ENCODE results near the gene SHMT1.
"Not testable (repeated sequence)": the region's sequence is repeated elsewhere in the genome, so short reads cannot be mapped to it uniquely, and the experiment has no call there.

Gene SHMT1

GRCh38 chr17:18378614-18379013 lies 15.3 kb upstream of the SHMT1 start:
- not testable (repeated sequence) for DNase-seq

DNA sequence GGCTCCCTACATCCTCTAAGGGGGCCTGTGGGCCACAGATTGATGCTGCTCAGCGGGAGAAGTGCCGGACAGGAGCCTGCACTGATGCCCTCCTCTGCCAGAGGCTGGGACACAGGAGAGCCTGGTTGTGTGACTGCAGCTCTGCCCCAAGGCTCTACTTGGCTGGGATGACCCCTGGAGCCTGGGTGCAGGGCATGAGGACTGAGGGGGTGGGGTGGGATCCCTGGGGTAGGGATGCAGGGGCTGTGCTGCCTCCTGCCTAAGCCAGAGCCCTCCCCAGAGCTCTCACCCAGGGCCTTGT lies 14.8 kb upstream of the SHMT1 start:
- no peak for DNase-seq

DNA sequence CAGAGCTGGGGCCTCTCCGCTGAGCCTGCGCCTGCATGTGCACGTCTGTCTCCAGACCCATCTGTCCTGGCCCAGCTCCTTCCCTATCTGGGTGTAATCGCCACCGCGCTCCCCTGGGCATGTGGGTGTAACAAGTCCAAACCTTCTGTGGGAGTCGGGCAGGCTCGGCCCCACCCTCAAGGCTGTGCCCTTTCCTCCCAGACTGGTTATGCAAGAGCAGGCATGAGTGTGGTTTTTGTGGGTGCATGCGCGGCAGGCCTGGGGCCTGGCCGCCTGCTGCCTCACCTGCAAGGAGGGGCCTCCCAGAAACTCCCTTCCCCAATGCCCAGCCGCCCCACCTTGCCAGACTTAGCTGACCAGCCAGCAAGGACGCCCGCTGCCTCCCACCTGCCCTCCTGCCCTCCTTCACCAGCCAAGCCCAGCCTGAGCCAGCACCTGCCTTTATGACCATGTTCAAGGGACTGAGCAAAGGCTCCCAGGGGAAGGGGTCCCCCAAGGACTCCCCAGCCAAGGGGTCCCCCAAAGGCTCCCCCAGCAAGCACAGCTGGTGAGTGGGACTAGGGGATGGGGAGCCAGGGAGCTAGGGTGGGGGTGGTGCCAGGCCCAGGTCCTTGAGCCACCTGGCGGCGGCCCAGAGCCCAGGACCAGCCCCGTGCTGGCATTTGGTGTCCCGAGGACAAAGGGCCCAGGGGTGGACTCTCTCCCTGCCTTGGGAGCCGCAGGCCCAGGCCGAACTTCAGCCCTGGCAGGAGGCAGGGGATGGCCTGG lies 14.3 kb upstream of the SHMT1 start, which contains the start of gene EVPLL:
TSS of gene EVPLL (plus strand) at position 342 of the 768 bp plus-strand sequence. CDS start 3,160 bp downstream, outside the sequence.
- DNase-seq, result peak in 1 of 56 donors; percentile 23

GRCh38 chr17:18374216-18374615 lies 10.9 kb upstream of the SHMT1 start:
- DNase-seq, result no peak

DNA sequence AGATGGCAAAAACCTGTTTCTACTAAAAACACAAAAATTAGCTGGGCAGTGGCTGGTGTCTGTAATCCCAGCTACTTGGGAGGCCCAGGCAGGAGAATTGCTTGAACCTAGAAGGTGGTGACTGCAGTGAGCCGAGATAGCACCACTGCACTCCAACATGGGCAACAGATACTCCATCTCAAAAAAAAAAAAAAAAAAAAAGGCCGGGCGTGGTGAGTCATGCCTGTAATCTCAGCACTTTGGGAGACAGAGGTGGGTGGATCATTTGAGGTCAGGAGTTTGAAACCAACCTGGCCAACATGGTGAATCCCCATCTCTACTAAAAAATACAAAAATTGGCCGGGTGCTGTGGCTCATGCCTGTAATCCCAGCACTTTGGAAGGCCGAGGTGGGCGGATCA lies 9.8 kb upstream of the SHMT1 start:
- not testable (repeated sequence) for DNase-seq

DNA sequence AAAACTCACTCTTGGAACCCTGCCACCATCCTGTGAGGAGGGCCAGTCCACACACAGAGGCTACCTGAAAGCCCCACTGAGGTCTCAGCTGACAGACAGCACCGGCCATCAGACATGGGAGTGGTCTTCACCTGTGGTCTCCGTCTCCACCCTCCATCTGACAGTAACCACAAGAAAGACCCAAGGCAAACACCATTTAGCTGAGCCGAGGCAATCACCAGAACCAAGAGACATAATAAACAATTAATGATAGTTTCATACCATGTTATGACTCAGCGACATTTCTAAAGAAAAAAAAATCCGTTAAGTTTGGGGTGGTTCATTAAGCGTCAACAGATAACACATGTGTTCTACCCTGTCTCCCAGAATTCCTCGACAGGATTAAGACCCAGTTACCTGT lies 8.1 kb upstream of the SHMT1 start:
- DNase-seq, result no peak

DNA sequence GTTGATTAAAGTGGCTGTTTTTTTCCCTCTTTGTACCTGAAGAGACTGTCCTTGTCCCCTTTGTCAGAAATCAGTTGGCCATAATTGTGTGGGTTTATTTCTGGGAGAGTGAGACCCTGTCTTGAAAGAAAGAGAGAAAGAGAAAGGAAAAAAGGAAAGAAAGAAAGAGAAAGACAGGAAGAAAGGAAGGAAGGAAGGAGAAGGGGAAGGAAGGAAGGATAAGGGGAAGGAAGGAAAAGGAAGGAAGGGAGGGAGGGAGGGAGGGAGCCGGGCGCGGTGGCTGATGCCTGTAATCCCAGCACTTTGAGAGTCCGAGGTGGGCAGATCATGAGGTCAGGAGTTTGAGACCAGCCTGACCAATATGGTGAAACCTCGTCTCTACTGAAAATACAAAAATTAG lies 7.4 kb upstream of the SHMT1 start:
- no peak for DNase-seq

DNA sequence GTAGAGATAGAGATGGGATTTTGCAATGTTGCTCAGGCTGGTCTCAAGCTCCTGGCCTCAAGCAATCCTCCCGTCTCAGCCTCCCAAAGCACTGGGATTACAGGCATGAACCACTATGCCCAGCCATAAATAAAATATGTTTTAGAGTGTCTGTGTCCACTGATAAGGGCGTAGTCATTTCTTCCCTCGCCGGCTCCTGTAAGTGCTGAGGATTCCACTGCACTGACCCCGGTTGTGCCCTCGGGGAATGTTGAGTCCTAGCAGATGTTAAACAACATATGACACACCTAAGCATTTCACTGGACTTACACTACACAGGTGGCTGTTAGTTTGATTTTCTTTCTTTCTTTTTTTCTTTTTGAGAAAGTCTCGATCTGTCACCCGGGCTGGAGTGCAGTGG lies 5.6 kb upstream of the SHMT1 start:
- DNase-seq, result no peak

- no peak for DNase-seq
Measured at GRCh38 chr17:18364166-18364565, 816 bp upstream of the SHMT1 start.

GRCh38 chr17:18362698-18363100 lies 651 bp downstream of the SHMT1 start:
- peak in 54 of 56 donors; percentile 20 to 93 (median 77) for DNase-seq

- DNase-seq, result no peak
Measured at GRCh38 chr17:18361837-18362697, 1.3 kb downstream of the SHMT1 start.

DNA sequence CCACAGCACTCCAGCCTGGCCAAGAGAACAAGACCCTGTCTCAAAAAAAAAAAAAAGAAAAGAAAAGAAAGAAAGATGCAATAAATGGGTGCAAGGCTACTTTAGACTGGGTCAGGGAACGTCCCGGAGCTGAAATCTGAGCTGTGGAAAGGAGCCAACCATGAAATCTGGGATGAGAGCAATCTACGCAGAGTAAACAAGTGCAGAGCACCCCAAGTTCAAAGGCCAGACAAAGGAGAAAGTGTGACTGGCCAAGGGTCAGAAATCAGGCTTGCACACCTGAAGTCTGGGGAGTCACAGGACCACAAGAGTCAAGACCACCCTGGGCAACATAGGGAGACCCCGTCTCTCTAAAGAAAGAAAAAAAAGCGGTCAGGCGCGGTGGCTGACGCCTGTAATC lies 2.8 kb downstream of the SHMT1 start:
- no peak for DNase-seq

DNA sequence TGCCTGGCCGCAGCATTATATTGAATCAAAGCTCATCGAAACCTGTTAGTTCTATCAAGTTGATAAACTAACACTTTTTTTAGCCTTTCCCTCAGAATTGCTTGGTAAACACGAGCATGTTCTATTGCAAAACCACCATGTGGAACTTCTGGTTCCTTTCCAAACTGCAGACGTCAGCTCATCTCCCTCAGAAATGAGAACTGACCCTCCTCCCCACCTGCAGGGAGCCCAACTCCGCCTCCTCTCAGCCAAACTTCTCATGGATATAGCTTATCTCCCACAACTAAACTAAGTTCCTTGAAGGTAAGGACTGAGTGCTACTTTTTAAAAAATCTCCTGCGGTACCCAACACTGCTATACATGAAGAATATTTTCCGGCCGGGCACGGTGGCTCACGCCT lies 6.7 kb downstream of the SHMT1 start:
- peak in 7 of 56 donors; percentile 4 to 35 (median 5) for DNase-seq

DNA sequence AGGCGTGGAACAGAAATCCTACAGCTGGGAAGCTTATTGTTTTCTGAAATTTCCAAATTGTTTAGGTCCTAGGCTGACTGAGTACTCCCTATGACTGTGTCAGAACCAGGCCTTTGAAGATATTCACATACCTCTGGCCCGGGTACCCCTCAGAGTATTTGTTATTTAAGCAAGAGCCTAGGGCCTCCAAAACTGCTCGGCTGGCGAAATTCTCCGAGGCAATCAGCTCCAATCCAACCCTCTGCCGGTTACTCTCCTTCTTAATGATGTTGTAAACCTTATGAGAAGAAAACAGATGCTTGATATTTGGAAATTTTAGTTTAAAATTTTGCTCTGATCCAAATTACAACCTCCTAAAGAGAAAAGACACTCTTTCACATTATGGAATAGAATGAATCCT lies 9.8 kb downstream of the SHMT1 start:
- no peak for DNase-seq

DNA sequence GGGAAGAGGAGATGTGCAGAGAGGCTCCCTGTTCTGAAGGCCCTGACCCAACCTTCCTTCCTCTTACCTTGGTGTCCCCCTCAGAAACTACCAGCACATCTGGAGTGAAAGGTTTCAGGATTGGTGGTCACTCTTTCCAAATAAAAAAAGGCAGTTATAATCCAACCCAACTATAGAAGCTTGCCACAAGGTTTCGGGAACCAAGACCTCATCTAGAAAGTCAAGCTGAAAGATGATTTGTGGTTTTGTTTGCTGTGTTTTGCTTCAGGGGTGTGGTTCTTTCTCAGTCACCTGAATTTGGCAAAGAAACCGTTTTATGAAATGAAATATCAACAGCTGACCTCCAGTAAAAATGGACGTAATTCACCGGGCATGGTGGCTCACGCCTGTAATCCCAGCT lies 19.3 kb downstream of the SHMT1 start:
- no peak for DNase-seq

DNA sequence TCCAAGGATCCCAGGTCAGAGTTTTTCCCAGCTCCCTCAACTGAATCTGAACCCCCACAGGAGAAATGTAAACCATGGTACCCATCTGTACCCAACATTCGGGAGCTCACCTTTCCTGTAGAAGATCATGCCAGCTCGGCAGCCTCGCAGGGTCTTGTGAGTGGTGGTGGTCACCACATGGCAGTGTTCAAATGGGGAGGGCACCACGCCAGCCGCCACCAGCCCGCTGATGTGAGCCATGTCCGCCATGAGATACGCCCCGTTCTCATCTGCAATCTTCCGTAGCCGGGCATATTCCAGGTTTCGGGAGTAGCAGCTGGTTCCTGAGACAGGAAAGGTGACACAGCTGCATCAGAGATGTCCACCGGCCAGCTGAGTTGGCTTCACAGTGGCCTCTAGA lies 23.4 kb downstream of the SHMT1 start:
- no peak for DNase-seq

DNA sequence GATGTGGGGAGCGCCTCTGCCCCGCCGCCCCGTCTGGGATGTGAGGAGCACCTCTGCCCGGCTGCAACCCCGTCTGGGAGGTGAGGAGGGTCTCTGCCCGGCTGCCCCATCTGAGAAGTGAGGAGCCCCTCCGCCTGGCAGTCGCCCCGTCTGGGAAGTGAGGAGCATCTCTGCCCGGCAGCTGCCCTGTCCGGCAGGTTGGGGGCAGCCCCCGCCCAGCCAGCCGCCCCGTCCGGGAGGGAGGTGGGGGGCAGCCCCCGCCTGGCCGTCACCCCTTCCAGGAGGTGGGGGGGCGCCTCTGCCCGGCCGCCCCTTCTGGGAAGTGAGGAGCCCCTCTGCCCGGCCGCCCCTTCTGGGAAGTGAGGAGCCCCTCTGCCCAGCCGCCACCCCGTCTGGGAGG lies 25.2 kb downstream of the SHMT1 start:
- not testable (repeated sequence) for DNase-seq

- no peak for DNase-seq
Measured at GRCh38 chr17:18332909-18333489, 30.4 kb downstream of the SHMT1 start.

- no peak for DNase-seq
Measured at GRCh38 chr17:18331879-18332278, 31.5 kb downstream of the SHMT1 start.

GRCh38 chr17:18328643-18329204 lies 34.6 kb downstream of the SHMT1 start:
- no peak for DNase-seq

GRCh38 chr17:18327556-18327955 lies 35.8 kb downstream of the SHMT1 start:
- DNase-seq, result peak in 1 of 56 donors; percentile 19

- no peak for DNase-seq
Measured at GRCh38 chr17:18327093-18327492, 36.3 kb downstream of the SHMT1 start.

Measured in nucleus accumbens (tissue), 56 donors.